Measurements from ENCODE around the gene GABBR2.

- TF ChIP-seq, protein P1, sequence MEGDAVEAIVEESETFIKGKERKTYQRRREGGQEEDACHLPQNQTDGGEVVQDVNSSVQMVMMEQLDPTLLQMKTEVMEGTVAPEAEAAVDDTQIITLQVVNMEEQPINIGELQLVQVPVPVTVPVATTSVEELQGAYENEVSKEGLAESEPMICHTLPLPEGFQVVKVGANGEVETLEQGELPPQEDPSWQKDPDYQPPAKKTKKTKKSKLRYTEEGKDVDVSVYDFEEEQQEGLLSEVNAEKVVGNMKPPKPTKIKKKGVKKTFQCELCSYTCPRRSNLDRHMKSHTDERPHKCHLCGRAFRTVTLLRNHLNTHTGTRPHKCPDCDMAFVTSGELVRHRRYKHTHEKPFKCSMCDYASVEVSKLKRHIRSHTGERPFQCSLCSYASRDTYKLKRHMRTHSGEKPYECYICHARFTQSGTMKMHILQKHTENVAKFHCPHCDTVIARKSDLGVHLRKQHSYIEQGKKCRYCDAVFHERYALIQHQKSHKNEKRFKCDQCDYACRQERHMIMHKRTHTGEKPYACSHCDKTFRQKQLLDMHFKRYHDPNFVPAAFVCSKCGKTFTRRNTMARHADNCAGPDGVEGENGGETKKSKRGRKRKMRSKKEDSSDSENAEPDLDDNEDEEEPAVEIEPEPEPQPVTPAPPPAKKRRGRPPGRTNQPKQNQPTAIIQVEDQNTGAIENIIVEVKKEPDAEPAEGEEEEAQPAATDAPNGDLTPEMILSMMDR (IDR thresholded peaks at IDR 0.05), result no peak
- no peak for TF ChIP-seq EZH2 (IDR thresholded peaks at IDR 0.05; ENCODE audit: borderline replicate concordance, insufficient read depth, low read depth, low read length, poor library complexity, severe bottlenecking)
Observed at GRCh38 chr9:98428454-98428853, 280.3 kb downstream of the GABBR2 start.

Data from B cell (primary cell).